Measurements from ENCODE around the gene ITPK1.

ITPK1 gene

GRCh38 chr14:93121030-93121834 is 5.5 kb upstream of the ITPK1 start:
- no peak for TF ChIP-seq CTCF (conservative IDR thresholded peaks at IDR 0.05)
- H3K27ac ChIP-seq: no peak overlapping the region

- H3K27ac ChIP-seq: no peak overlapping the region
- no peak for TF ChIP-seq CTCF (conservative IDR thresholded peaks at IDR 0.05)
These were observed 4.8 kb upstream of the ITPK1 start for GRCh38 chr14:93120517-93120916.

GRCh38 chr14:93116676-93117200 is 1.0 kb upstream of the ITPK1 start:
- peak overlapping the region; percentile 93 for H3K27ac ChIP-seq
- TF ChIP-seq CTCF (conservative IDR thresholded peaks at IDR 0.05): no peak

- peak overlapping the region; percentile 93 for H3K27ac ChIP-seq
- TF ChIP-seq CTCF (conservative IDR thresholded peaks at IDR 0.05): no peak
These were observed 480 bp downstream of the ITPK1 start for GRCh38 chr14:93115069-93115820.

GRCh38 chr14:93114713-93115068 is 1.0 kb downstream of the ITPK1 start:
- no peak for TF ChIP-seq CTCF (conservative IDR thresholded peaks at IDR 0.05)
- peak overlapping the region; percentile 93 for H3K27ac ChIP-seq

GRCh38 chr14:93114068-93114710 is 1.5 kb downstream of the ITPK1 start:
- no peak for TF ChIP-seq CTCF (conservative IDR thresholded peaks at IDR 0.05)
- peak overlapping the region; percentile 93 for H3K27ac ChIP-seq

GRCh38 chr14:93113678-93114067 is 2.1 kb downstream of the ITPK1 start:
- H3K27ac ChIP-seq: peak overlapping the region; percentile 93
- TF ChIP-seq CTCF (conservative IDR thresholded peaks at IDR 0.05): no peak
